Right lobe of liver (tissue), 4 donors: ENCODE results near the gene C2CD2L.
A peak's percentile ranks its signal among the peaks of the same experiment; 100 is the strongest.

Experiments
- CTCF ChIP-seq, 4 donors: fragments of 200-600 bp in 3 of 4; fragments of 450-650 bp in 1 of 4; IDR thresholded peaks; one replicate each; pipeline versions ENCODE4 v1.5.1 to v1.8.0; 2016 to 2022; ENCODE audit warnings: antibody characterized with exemption in 4 of 4, mild to moderate bottlenecking in 2 of 4
- POLR2A ChIP-seq: fragments of 450-650 bp; IDR thresholded peaks from one replicate; pipeline ENCODE4 v1.6.1; 2017; ENCODE audit warnings: antibody characterized with exemption, mild to moderate bottlenecking
- donor health status: DM: no; HTN: no; CAD: no.
- donor health status: DM: no; HTN: no; CAD: no.
- donor health status: DM: no; HTN: yes; CAD: no.

- TF ChIP-seq CTCF (IDR thresholded peaks at IDR 0.05) = peak; percentile 64 to 73 (median 66)
- TF ChIP-seq POLR2A = no peak
Measured at GRCh38 chr11:119094816-119095065, 12.4 kb upstream of the C2CD2L start.
